T-helper 2 cell treated with Interferon-gamma antibody and Interleukin-4, amounts not matched to agents 5 μg/mL and 100 μg/mL, for 36 hours (primary cell): Measurements from ENCODE around the gene LRIT1.
A peak's percentile ranks its signal among the peaks of the same experiment; 100 is the strongest.

ENCODE experiments used
- DNase-seq: peaks from one replicate; pipeline ENCODE4 v3.0.0; 2021; ENCODE audit warnings: low spot score
- H3K27ac Mint-ChIP-seq: one replicate; pipeline ENCODE4 v1.8.0; 2021; ENCODE audit warnings: mild to moderate bottlenecking, mixed read lengths
- H3K27me3 Mint-ChIP-seq: one replicate; pipeline ENCODE4 v1.8.0; 2021; ENCODE audit warnings: low read depth, mixed read lengths
- H3K36me3 Mint-ChIP-seq: one replicate; pipeline ENCODE4 v1.8.0; 2021; ENCODE audit warnings: low read depth, mixed read lengths
- H3K4me1 Mint-ChIP-seq: one replicate; pipeline ENCODE4 v1.8.0; 2021; ENCODE audit warnings: low read depth, mixed read lengths
- H3K4me3 Mint-ChIP-seq: one replicate; pipeline ENCODE4 v1.8.0; 2022; ENCODE audit warnings: mild to moderate bottlenecking, moderate library complexity, mixed read lengths
- H3K9me3 Mint-ChIP-seq: one replicate; pipeline ENCODE4 v1.8.0; 2021; ENCODE audit warnings: mixed read lengths

The LRIT1 gene

GRCh38 chr10:84198206-84198915 lies 43.0 kb downstream of the LRIT1 start:
- no peak for DNase-seq
- Mint-ChIP-seq H3K9me3 (no peaks in the 10 kb centered on the region), H3K36me3 (no peaks in the 10 kb centered on the region), H3K4me1 (no peaks in the 10 kb centered on the region), H3K27ac (no peak overlapping the region), H3K27me3 (peaks cover 39% of the 10 kb centered on the region), H3K4me3 (no peak overlapping the region)

GRCh38 chr10:84197643-84198042 lies 43.7 kb downstream of the LRIT1 start:
- Mint-ChIP-seq H3K9me3 (no peaks in the 10 kb centered on the region), H3K36me3 (no peaks in the 10 kb centered on the region), H3K4me3 (no peak overlapping the region), H3K27ac (no peak overlapping the region), H3K4me1 (no peaks in the 10 kb centered on the region), H3K27me3 (peaks cover 47% of the 10 kb centered on the region)
- DNase-seq: no peak

DNA sequence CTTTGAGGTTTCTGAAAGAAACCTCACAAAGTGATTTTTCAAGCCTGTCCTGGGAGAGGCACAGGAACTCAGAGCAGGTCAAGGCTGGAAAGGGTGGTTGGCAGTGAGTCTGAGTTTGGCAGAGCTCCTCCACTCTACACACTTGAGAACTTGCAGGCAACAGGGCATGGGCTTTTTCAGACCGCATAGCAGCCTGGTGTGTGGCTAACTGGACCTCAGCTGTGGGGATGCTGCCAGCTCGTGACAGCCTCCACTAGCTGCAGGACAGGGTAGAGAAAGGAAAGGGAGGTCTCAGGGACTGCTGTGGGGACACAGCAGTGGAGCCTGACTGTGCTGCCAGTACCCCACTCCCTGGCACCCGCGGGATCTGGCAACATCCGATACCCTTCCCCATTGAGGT lies 44.4 kb downstream of the LRIT1 start:
- H3K9me3 Mint-ChIP-seq: no peaks in the 10 kb centered on the region
- H3K27ac Mint-ChIP-seq: no peak overlapping the region
- no peak overlapping the region for H3K4me3 Mint-ChIP-seq
- DNase-seq: no peak
- peaks cover 52% of the 10 kb centered on the region for H3K27me3 Mint-ChIP-seq
- H3K36me3 Mint-ChIP-seq: no peaks in the 10 kb centered on the region
- H3K4me1 Mint-ChIP-seq: no peaks in the 10 kb centered on the region

GRCh38 chr10:84196083-84196482 lies 45.3 kb downstream of the LRIT1 start:
- Mint-ChIP-seq H3K9me3 (no peaks in the 10 kb centered on the region), H3K27me3 (peaks cover 54% of the 10 kb centered on the region), H3K4me1 (peaks cover 5% of the 10 kb centered on the region), H3K4me3 (no peak overlapping the region), H3K27ac (no peak overlapping the region), H3K36me3 (no peaks in the 10 kb centered on the region)
- DNase-seq: no peak

DNA sequence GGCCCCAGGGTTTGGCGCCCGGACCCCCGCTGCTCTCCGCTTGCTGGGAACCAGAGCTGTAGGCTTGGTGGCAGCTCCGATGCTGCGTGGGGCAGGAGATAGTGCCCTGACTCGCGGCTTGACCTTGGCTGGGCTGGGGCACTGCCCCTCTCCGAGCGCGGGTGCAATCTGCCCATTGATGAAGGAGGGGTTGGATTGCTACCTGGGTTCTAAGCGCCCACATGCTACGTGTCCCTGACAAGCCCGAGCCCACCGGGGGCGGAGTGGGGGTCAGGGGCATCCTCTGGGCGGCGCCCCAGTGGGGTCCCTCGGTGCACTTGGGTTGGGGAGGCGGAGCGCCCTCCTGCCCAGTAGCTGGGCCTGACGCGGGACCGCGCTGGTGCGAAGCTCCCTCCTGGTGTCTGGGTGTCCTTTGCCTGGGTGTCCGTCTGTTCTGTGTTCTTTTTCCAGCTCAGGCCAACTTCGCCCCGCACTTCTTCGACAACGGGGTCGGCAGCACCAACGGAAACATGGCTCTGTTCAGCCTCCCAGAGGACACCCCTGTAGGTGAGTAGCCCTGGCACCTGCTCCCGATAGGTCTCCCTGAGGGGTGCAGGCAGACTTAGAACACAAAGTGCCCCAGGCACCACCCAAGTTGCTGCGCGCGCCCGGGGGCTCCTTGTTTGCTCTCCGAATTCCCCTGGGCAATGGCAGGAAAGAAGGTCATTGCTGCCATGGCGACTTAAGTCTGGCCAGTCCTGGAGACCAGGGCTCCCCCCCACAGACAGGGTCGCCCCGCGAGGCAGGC lies 46.1 kb downstream of the LRIT1 start:
- peaks cover 52% of the 10 kb centered on the region for H3K27me3 Mint-ChIP-seq

GRCh38 chr10:84194424-84195043 lies 46.8 kb downstream of the LRIT1 start, which contains the start of gene CDHR1:
CDHR1 (plus strand) TSS chr10:84194537; CDS start chr10:84194761, 224 bp downstream.
- Mint-ChIP-seq H3K27me3 (peaks cover 51% of the 10 kb centered on the region), H3K36me3 (no peaks in the 10 kb centered on the region), H3K9me3 (no peaks in the 10 kb centered on the region), H3K4me3 (no peak within 1 kb of the TSS), H3K27ac (no peak within 1 kb of the TSS), H3K4me1 (peaks cover 5% of the 10 kb centered on the region)
- DNase-seq: peak; percentile 21

More for the DNA sequence above, 46.1 kb downstream of the LRIT1 start:
- H3K36me3 Mint-ChIP-seq: no peaks in the 10 kb centered on the region
- no peaks in the 10 kb centered on the region for H3K9me3 Mint-ChIP-seq
- H3K4me1 Mint-ChIP-seq: peaks cover 5% of the 10 kb centered on the region
- DNase-seq: no peak
- no peak overlapping the region for H3K4me3 Mint-ChIP-seq
- no peak overlapping the region for H3K27ac Mint-ChIP-seq

GRCh38 chr10:84193846-84194423 lies 47.4 kb downstream of the LRIT1 start:
- H3K4me3 Mint-ChIP-seq: no peak overlapping the region
- H3K4me1 Mint-ChIP-seq: peaks cover 5% of the 10 kb centered on the region
- peaks cover 48% of the 10 kb centered on the region for H3K27me3 Mint-ChIP-seq
- no peaks in the 10 kb centered on the region for H3K9me3 Mint-ChIP-seq
- no peaks in the 10 kb centered on the region for H3K36me3 Mint-ChIP-seq
- DNase-seq: no peak
- no peak overlapping the region for H3K27ac Mint-ChIP-seq

- Mint-ChIP-seq H3K4me3 (no peak overlapping the region), H3K27me3 (peaks cover 47% of the 10 kb centered on the region), H3K9me3 (no peaks in the 10 kb centered on the region), H3K36me3 (no peaks in the 10 kb centered on the region), H3K4me1 (peaks cover 5% of the 10 kb centered on the region), H3K27ac (no peak overlapping the region)
- DNase-seq: no peak
Measured at GRCh38 chr10:84193327-84193726, 48.0 kb downstream of the LRIT1 start.

- Mint-ChIP-seq H3K27ac (no peak overlapping the region), H3K27me3 (peaks cover 35% of the 10 kb centered on the region), H3K4me1 (peaks cover 5% of the 10 kb centered on the region), H3K9me3 (no peaks in the 10 kb centered on the region), H3K4me3 (no peak overlapping the region), H3K36me3 (no peaks in the 10 kb centered on the region)
- DNase-seq: no peak
Measured at GRCh38 chr10:84191106-84191505, 50.2 kb downstream of the LRIT1 start.

GRCh38 chr10:84190621-84191020 lies 50.7 kb downstream of the LRIT1 start:
- H3K9me3 Mint-ChIP-seq: no peaks in the 10 kb centered on the region
- H3K36me3 Mint-ChIP-seq: no peaks in the 10 kb centered on the region
- no peak for DNase-seq
- peaks cover 5% of the 10 kb centered on the region for H3K4me1 Mint-ChIP-seq
- H3K4me3 Mint-ChIP-seq: no peak overlapping the region
- H3K27me3 Mint-ChIP-seq: peaks cover 30% of the 10 kb centered on the region
- no peak overlapping the region for H3K27ac Mint-ChIP-seq

DNA sequence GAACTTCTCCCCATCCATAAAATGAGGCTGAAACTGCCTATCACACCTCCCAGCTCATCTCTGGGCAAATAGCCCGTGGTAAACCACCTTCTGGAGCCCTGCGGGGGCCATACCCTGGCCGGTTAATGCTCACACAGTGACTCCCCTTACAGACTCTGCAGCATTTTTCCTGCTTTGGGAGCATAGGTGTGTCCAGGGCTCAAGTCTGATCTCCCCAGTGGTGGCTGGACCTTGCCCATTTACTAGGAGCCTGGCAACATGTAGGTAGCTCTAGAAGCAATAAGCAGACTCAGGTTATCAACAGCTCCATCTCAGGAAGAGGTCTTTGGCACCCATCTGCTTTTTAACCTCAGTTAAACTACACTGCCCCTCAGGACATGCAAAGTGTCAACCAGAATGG lies 52.5 kb downstream of the LRIT1 start:
- Mint-ChIP-seq H3K36me3 (no peaks in the 10 kb centered on the region), H3K4me3 (no peak overlapping the region), H3K27ac (no peak overlapping the region), H3K4me1 (peaks cover 9% of the 10 kb centered on the region), H3K9me3 (no peaks in the 10 kb centered on the region), H3K27me3 (peaks cover 19% of the 10 kb centered on the region)
- no peak for DNase-seq

GRCh38 chr10:84185526-84186175 lies 55.7 kb downstream of the LRIT1 start:
- no peak overlapping the region for H3K4me3 Mint-ChIP-seq
- peaks cover 3% of the 10 kb centered on the region for H3K4me1 Mint-ChIP-seq
- no peaks in the 10 kb centered on the region for H3K36me3 Mint-ChIP-seq
- no peak overlapping the region for H3K27ac Mint-ChIP-seq
- DNase-seq: no peak
- H3K27me3 Mint-ChIP-seq: no peaks in the 10 kb centered on the region
- no peaks in the 10 kb centered on the region for H3K9me3 Mint-ChIP-seq

DNA sequence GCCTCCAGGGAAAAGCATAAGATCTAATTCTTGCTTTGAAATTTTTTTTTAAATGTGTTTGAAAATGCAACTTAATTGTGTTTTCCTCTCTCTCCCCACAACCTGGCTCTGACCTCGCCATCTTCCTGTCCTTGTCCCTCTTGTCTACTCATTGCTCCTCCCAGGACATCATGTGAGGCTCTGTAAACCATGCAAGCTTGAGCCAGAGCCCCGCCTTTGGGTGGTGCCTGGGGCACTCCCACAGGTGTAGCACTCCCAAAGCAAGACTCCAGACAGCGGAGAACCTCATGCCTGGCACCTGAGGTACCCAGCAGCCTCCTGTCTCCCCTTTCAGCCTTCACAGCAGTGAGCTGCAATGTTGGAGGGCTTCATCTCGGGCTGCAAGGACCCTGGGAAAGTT lies 56.8 kb downstream of the LRIT1 start:
- Mint-ChIP-seq H3K9me3 (no peaks in the 10 kb centered on the region), H3K4me1 (peaks cover 3% of the 10 kb centered on the region), H3K36me3 (no peaks in the 10 kb centered on the region), H3K27me3 (no peaks in the 10 kb centered on the region), H3K27ac (no peak overlapping the region), H3K4me3 (no peak overlapping the region)
- no peak for DNase-seq
